ENCODE data around the gene ESRRA.

DNA sequence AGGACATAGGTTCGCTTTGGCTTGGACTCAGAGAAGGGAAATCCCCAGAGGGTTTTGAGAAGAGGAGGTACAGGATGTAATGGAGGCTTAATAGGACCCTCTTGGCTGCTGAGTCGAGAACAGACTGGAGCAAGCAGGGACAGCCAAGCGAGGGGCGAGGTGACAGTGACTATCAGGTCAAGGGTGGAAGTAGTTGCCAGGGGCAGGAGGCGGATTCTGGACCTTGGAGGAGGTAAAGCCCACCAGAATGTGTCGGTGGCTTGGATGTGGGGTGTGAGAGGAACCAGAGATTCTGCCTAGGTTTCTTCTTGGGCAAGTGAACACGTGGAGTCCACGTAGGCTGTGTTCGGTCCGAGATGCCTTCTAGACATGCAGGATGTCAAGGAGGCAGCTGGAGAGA lies 7.6 kb downstream of the ESRRA start:
- TF ChIP-seq, protein P1, sequence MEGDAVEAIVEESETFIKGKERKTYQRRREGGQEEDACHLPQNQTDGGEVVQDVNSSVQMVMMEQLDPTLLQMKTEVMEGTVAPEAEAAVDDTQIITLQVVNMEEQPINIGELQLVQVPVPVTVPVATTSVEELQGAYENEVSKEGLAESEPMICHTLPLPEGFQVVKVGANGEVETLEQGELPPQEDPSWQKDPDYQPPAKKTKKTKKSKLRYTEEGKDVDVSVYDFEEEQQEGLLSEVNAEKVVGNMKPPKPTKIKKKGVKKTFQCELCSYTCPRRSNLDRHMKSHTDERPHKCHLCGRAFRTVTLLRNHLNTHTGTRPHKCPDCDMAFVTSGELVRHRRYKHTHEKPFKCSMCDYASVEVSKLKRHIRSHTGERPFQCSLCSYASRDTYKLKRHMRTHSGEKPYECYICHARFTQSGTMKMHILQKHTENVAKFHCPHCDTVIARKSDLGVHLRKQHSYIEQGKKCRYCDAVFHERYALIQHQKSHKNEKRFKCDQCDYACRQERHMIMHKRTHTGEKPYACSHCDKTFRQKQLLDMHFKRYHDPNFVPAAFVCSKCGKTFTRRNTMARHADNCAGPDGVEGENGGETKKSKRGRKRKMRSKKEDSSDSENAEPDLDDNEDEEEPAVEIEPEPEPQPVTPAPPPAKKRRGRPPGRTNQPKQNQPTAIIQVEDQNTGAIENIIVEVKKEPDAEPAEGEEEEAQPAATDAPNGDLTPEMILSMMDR (IDR thresholded peaks at IDR 0.05): no peak
- no peak for TF ChIP-seq POLR2A (IDR thresholded peaks at IDR 0.05)

Data from tibial nerve (tissue), 3 donors.